ENCODE measurements around the gene NXPH4.

The NXPH4 gene

DNA sequence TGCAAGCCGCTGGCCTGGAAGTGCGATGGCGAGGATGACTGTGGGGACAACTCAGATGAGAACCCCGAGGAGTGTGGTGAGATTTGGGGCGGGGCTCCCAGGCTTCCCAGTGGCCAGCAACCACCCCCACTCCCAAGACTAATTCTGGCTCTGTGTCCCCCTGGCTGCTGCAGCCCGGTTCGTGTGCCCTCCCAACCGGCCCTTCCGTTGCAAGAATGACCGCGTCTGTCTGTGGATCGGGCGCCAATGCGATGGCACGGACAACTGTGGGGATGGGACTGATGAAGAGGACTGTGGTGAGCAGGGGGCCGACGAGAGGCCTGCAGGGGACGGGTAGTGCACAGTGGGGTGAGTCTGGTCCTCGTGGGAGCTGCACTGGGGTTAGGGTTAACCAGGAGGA lies 12.1 kb upstream of the NXPH4 start:
- no peak for DNase-seq

DNA sequence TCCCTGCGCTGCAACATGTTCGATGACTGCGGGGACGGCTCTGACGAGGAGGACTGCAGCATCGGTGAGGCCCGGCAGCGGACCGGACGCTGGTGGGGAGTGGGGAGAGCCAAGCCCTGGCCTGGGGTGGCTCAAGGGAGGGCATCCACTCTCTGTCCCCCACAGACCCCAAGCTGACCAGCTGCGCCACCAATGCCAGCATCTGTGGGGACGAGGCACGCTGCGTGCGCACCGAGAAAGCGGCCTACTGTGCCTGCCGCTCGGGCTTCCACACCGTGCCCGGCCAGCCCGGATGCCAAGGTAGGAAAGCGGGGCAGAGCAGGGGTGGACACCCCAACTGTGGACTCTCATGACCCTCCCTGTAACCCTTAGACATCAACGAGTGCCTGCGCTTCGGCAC lies 11.4 kb upstream of the NXPH4 start:
- DNase-seq, result no peak

DNA sequence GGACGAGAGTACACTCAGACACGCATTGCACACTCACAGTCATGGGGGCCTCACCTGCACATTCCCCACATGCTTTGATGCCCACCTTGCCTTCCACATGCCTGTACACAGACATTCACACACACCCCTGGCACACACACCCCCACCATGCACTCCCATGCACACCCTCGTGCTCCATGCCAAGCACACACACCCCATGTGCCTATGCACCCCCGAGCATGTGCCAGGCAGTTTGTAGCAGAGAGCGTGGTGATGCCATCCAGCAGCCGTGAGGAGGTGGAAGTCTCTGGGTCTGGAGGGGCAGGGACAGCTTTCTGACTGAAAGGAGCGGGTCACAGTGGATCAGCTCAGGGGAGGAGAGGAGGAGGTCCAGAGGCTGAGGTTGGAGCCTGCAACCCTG lies 10.7 kb upstream of the NXPH4 start:
- no peak for DNase-seq

DNA sequence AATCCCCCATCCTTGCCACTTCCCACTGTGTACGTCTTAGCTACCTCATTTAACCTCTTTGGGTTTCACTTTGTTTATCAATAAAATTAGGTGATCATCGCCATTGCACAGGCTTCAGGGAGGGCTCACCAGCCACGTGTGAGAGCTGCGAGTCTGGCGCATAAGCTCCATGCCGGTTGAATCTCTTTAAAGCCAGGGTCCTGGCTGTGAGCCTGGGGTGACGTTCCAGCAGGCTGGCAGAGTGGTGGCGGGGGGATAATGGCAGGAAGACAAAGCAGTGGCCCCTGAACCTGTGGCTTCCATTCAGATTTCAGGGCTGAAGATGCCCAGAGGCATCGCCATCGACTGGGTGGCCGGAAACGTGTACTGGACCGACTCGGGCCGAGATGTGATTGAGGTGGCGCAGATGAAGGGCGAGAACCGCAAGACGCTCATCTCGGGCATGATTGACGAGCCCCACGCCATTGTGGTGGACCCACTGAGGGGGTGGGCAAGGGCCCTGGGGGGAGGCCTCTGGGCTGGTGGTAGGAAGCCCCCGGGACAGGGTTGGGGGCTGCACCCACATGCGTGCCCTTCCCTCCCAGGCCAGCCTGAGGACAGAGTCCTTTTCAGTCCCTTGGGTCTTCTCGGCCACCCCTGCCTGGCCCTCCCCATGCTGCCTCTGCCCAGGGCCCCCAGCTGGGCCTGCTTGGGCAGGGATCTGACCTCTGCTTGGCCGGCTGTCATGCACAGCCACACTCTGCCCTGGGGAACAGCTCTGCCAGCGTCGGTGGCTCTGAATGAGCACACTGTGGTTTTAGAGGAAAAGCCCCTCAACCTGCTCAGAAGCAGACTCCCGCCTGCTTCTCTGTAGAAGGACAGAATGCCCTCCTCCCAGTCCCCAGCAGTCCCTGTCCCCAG lies 8.6 kb upstream of the NXPH4 start:
- no peak for DNase-seq

DNA sequence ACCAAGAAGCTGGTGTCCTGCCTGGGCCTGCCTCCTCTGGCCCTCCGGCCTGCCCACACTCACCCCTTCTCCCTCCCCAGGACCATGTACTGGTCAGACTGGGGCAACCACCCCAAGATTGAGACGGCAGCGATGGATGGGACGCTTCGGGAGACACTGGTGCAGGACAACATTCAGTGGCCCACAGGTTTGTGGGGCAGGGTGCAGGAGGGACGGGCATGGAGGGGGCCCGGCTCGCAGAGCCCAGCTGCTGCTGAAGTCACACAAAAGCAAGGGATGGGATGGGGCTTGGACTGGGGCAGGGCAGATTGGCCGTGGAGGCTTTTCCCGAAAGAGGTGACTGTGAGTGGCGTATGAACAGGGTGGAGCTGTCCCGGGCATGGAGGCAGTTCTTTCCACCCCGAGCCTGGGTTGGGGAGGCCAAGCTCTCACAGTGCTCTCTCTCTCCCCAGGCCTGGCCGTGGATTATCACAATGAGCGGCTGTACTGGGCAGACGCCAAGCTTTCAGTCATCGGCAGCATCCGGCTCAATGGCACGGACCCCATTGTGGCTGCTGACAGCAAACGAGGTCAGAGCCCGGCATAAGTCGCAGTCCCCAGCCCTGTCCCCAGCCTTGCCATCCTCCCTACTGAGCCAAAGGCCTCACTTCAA lies 7.8 kb upstream of the NXPH4 start:
- DNase-seq, result no peak

DNA sequence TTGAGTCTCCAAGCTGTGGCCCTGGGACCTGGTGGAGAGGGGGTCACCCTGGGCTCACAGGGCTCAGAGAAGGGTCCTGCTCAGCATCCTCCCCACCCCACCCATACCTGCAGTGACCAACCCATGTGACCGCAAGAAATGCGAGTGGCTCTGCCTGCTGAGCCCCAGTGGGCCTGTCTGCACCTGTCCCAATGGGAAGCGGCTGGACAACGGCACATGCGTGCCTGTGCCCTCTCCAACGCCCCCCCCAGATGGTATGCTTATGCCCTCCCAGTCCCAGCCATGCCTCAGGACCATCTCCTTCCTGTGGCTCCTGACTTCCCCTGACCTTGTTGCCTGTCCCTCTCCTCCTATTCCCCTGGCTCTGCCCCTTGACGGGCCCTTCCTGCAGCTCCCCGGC lies 6.7 kb upstream of the NXPH4 start:
- no peak for DNase-seq

DNA sequence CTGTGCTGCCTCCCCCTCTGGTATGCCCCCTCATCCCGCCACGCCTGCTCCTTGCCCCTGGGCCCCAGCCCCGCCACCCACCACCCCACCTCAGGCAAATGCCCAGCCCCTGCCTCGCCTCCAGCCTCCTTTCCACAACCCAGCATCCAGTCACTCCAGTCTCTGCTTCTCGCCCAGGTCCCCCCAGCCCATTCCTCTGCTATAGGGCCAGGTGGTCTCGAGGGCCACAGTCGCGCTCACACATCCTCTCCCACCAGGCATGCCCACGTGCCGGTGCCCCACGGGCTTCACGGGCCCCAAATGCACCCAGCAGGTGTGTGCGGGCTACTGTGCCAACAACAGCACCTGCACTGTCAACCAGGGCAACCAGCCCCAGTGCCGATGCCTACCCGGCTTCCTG lies 6.1 kb upstream of the NXPH4 start:
- no peak for DNase-seq

DNA sequence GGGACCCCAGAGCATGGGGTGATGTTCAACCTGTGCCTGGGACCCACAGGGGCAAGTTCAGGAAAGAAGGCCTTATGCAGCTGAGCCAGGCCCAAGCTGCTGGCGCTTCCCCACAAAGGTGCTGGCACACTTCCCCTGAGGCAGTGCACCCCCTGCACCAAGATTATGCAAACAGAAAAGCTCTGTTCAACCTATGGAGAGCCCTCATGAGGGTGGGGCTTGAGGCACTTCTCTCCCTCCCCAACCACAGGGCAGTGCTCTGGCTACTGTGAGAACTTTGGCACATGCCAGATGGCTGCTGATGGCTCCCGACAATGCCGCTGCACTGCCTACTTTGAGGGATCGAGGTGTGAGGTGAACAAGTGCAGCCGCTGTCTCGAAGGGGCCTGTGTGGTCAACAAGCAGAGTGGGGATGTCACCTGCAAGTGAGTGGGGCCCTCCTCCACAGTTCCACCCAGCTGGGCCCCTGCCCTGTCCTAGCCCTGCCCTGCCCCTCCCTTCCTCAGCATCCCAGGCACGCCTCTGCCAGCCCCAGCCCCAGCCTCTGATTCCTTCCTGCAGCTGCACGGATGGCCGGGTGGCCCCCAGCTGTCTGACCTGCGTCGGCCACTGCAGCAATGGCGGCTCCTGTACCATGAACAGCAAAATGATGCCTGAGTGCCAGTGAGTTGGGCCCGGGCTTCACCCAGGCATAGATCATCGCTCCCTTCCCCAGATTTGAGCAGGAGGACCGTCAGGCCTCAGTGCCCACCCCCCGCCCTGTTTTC lies 5.5 kb upstream of the NXPH4 start:
- no peak for DNase-seq

DNA sequence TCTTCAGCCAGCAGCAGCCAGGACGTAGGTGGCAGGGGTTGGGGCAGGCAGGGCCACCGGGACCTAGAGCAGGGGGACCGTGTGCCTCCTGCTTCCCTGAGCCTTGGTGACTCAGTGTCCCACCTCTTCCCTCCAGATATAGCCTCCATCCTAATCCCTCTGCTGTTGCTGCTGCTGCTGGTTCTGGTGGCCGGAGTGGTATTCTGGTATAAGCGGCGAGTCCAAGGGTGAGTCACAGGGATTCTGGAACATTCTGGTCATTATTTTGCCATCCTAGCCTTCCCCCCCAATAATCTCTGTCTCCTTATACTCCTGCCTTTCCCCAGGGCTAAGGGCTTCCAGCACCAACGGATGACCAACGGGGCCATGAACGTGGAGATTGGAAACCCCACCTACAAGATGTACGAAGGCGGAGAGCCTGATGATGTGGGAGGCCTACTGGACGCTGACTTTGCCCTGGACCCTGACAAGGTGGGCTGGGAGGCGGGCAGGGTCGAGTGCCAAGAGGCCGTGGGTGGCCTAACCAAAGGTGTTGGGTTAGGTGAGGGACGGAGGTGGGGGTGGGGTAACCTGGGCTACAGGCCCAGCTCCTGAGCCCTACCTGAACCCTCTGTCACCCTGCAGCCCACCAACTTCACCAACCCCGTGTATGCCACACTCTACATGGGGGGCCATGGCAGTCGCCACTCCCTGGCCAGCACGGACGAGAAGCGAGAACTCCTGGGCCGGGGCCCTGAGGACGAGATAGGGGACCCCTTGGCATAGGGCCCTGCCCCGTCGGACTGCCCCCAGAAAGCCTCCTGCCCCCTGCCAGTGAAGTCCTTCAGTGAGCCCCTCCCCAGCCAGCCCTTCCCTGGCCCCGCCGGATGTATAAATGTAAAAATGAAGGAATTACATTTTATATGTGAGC lies 4.5 kb upstream of the NXPH4 start:
- no peak for DNase-seq

DNA sequence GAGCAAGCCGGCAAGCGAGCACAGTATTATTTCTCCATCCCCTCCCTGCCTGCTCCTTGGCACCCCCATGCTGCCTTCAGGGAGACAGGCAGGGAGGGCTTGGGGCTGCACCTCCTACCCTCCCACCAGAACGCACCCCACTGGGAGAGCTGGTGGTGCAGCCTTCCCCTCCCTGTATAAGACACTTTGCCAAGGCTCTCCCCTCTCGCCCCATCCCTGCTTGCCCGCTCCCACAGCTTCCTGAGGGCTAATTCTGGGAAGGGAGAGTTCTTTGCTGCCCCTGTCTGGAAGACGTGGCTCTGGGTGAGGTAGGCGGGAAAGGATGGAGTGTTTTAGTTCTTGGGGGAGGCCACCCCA lies 3.9 kb upstream of the NXPH4 start:
- DNase-seq, result no peak

DNA sequence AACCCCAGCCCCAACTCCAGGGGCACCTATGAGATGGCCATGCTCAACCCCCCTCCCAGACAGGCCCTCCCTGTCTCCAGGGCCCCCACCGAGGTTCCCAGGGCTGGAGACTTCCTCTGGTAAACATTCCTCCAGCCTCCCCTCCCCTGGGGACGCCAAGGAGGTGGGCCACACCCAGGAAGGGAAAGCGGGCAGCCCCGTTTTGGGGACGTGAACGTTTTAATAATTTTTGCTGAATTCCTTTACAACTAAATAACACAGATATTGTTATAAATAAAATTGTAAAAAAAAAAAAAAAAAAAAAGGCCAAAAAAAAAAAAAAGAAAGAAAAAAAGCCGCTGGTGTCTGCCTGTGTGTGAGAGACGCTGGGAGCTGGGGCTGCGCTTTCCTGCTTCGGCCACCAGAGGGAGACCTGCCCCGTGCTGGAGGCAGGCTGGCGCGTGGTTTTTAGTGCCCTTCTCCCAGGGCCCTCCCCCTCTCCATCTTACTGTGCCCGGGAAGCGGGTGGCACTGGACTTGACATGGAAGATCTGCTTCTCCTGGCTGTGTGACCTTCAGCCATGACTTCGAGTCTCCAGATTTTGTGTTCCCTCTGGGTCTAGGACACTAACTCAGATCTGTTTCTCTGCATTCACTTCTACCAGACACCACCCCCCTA lies 3.4 kb upstream of the NXPH4 start:
- DNase-seq, result peak; percentile 65

DNA sequence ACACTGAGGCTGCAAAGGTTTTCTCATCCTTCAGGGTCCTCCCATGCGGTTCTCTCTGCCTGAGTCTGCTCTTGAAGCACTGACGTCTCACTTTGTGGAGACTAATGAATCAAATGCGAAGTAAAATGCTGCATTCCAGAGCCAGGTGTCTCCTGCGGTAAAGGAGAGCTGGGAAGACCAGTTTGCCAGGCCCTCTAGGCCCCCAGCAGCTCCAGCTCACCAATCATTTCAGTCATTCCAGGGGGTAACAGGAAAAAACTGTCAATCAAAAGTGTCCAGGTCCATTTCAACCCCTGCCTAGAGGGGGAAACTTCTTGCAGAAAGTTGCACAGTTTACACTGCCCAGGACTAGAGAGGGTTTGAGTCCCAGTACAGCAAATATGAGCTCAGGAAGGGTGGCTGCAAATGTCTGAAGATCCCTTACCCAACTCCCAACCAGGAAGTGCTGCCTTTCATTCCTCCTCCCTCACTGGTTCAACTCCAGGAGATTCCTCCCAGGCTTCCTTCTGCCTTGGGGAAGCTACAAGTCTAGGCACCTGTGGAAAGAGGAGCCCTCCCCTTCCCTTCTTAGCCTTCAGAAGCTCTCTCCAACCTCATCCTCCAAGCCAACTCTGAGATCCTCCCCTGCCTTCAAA lies 2.7 kb upstream of the NXPH4 start:
- peak; percentile 27 for DNase-seq

DNA sequence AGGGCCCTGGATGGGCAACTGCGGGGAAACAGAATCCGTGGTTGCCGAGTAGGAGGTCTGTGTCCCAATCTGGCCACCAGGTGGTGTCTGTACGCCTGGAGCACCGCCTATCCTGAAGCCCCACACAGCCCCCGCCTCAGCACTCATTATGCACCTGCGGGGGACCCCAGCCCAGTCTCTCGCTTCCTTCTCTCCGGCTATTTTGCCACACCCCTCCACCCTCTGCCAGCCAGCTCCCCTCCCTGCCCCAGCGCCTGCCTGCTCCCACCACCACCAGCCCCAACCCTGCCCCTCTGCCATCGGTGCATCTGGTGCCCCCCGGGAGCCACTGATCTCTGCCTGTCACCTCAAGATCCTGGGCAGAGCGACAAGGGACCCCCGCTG lies 2.2 kb upstream of the NXPH4 start:
- no peak for DNase-seq

DNA sequence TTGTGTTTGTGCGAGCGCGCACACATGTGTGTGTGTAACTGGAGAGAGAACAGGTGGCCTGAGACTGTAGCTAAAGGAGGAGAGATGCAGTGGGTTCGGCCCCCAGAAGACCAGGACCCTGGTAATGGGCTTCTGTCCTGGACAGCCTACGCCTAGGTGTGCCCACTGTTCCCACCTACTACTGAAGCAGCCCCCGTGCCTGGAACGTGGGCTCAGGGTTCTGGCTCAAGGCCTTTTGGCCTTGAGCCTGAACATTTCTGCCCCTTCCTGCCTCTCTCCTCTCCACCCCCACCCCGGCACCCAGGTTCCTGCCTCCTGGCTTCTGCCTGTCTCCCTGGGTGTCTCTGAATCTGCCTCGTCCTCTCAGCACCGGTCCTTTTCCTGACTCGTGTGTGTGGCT lies 1.5 kb upstream of the NXPH4 start:
- DNase-seq, result no peak

DNA sequence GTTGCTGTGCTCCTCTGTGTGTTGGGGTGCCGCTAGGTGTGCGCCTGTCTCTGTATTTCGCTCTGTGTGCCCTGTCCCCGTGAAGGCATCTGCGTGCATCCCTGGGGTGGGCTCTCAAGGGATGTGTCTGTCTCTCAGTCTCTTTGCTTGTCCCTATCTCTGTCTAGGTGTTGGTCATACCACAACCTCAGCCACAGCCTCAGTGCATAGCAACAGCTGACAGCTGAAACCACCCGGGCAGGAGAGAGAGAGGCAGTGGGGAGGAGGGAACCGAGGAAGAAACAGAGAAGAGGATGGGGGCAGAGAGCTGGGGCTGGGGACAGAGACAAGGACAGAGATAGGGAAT lies 953 bp upstream of the NXPH4 start:
- DNase-seq, result peak; percentile 11

DNA sequence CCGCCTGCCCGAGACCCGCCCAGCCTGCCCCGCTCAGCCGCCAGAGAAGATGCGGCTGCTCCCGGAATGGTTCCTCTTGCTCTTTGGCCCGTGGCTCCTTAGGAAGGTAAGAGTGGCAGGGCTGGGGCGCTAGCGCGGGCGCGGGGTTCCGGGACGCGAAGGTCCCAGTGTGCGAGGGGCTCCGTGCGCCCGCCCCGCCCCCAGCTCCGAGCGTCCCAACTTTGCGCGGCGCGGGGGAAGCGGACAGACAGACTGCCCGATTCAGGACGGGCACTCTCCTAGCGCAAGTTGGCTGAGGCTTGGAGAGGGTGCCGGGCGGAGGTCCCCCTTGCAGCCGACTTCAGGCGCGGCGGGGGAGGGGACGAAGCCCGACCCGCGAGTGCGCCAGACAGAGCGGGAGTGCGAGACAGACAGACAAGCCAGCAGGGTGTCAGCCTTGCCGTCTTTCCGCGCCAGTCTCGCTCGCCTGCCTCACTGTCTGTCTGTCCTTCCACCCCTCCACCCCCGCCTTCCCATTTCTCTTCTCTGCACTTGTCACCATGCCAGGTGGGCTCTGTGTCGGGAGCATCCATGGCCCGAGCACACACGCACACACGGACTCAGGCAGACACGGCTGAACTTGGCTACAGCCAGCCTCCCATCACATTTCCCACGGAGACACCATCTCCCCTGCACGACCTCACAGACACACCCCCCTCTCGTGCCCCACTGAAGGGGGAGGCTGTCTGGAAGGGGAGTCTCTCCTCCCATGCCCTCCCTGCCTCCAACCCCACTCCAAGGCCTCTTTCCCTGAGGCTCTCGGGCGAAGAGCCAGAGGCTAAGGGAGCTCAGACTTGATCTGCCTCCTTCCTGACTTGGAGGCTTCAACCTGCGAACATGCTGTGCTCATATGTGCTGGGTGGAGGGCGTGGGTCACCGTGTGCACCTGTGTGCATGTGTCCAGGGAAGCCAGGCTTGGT lies 606 bp downstream of the NXPH4 start:
- no peak for DNase-seq

DNA sequence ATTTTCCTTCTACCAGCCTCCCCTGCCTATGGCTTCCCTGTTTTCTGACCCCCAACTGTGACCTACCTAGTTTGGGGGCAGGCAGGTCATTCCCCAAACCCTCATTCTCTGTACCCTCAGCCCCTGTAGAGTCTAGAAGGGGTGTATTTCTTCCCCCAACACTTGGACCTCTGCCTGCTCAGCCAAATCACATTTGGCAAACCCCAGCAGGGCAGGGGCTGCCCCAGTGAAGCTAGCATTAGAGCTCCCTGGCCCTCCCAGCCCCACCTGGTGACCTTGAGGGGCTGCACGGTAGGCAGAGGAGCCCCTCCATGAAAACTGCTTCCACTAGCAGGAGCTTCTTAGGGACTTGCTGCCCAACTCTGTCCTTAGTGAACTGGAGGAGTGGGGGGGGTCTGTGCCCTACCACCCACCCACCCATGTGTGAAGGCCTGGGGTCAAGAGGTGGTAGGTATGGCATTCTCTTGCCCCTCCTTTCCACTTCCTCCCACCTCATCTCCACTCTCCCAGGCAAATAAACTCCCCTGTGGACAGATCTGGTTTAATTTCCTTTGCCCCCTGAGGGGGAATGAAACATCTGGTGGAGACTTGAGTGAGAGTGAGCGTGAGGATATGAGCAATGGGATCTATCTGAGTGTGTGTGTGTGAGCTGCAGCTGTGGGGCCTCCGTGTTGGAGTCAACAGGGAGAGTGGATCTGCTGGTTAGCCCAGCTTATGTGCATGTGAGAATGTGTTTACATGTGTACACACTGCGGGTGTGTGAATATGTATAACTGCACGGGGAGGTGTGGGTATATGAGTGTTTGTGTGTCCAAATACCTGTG lies 1.6 kb downstream of the NXPH4 start:
- no peak for DNase-seq

DNA sequence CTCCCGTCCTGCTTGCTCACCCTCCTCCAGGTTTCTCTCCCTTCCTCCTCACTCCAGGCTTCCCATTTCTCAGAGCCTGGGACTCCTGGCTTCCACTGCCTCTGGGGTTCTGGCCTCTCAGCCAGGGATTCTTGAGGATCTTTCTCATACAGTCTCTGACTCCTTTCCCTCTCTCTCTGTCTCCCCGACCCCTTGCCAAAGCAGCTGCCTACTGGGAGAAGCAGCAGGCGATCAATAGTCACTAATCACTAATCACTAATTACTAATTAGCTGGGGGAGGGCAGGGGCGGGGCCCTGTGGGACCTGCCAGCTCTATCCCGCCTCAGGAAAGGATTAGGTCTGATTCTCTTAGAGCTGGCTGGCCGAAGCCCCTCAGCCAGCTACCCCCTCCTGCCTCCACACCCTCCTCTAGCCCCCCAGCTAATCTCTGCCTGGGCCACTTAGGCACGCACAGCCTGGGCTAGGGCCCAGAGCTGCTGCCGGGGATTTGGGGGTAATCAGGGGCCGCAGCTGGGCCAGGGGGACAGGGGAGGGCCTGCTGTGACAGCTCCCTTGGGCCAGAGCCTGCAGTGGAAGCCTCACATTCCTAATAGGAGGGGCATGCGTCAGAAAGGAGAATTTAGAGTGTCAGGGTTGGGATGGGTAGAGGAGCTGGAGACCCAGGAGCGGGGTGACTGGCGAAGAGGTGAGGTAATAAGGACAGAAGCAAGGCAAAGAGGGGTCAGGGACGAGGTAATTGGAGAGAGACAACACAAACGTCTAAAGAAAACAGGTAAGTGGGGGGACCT lies 2.8 kb downstream of the NXPH4 start:
- DNase-seq, result no peak
